ENCODE results near the gene BHLHA9.

BHLHA9 gene

DNA sequence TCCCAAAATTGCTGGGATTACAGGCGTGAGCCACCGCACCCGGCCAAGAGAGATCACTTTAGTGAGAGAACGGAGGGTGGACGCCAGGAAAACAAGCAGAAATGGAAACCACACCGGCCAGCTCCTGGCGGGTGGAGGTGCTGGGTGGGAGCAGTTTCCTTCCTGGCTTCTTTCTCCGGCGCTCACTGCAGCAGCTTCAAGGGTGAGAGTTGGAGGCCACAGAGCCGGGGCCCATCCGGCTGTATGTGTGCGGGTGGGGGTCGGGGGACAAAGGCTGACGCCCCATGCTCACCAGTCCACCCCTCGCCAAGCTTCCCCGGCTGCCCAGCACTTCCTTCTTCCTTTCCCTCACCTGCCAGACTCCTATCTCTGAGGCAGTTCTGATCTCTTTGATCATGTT is 13.5 kb upstream of the BHLHA9 start:
- no peak for DNase-seq (ENCODE audit: low spot score)

DNA sequence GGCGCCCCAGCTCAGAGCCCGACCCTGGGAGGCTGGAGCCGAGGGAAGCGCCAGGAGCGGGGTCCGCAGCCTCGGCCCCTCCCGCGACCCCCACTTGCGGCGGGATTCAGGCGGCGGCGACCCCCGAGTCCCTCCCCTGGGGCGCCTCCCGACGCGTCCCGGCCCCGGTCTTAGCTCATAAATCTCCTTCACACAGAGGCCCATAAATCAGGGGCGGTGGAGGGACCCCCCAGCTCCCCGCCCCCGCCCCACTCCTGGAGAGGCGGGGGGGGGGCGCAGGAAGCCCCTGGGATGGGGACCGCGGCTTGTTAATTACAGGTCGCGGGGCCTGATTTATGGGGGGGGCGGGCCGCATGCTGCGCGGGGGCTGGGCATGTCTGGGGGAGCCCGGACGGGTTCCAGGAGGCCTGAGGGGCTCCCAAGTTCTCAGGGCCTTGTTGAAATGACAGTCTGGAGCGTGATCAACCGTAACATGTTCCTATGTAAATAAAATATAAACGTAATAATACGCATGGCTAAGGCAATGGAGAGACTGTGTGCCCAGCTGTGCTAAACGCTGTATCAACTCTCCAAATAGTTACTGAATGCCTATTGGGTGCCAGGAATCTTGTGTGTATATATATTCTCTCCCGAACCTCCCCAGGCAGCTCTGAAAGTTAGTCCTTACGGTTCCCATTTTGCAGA is 10.0 kb upstream of the BHLHA9 start:
- no peak for DNase-seq (ENCODE audit: low spot score)

DNA sequence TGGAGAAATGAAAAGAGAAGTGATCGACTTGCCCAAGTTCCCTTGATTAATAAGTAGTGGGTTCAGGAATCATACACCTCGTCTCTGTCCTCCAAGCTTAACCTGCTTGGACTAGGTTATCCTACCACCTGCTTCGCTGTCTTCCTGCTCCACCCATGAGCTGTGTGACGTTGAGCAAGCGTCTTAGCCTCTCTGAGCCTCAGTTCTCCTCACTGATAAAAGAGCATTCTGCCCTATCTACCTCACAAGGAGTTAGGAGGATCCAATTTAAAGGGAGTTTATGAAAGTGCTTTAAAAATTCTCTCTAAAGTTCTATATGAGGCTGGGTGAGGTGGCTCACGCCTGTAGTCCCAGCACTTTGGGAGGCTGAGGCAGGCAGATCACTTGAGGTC is 9.5 kb upstream of the BHLHA9 start:
- no peak for DNase-seq (ENCODE audit: low spot score)

DNA sequence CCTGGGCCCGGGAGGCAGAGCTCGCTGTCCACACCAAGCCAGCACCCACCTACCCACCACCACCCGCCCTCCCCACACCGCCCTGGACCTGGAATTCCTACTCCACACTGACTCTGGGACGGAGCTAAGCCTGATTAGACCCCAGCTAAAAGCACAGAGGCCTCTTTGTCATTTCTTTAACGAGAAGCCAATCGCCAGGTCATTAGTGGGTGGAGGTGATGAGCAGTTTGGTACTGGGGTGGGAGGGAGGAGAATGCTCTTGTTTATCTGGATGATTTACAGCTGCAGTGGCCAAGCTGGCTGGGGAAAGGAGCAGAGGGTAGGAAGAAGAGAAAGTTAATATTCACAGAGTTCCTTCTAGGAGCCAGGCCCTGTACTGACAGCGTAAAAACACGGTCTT is 6.0 kb upstream of the BHLHA9 start:
- no peak for DNase-seq (ENCODE audit: low spot score)

DNA sequence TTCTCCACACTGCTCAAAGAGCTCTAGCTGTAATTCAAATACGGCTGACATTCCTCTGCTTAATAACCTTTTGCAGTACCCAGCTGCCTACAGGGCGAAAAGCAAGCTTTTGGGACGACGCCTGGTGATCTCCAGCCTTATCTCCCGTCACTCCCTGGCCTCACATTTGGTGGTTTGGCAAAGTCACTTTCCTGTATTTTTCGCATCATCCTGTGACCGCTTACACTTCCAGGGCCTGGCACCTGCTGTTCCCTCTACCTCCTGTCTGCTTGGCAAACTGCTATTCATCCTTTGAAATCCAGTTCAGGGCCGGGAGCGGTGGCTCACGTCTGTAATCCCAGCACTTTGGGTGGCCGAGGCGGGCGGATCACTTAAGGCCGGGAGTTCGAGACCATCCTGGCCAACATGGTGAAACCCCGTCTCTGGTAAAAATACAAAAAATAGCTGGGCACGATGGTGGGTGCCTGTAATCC is 2.7 kb upstream of the BHLHA9 start:
- no peak for DNase-seq (ENCODE audit: low spot score)

DNA sequence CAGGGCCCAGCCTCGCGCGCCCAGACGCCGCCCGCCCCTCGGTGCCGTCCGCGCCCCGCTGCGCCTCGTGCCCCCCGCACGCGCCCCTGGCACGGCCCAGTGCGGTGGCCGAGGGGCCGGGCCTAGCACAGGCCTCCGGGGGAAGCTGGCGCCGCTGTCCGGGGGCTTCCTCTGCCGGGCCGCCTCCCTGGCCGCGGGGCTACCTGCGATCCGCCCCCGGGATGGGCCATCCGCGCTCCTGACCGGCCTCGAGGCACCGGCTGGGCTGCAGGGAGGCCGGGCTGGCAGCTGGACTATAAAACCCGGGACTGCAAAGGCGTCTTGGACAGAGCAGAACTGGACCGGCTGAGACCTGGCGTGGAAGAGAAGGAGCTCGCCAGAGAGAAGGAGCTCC is 783 bp downstream of the BHLHA9 start:
- no peak for DNase-seq (ENCODE audit: low spot score)

DNA sequence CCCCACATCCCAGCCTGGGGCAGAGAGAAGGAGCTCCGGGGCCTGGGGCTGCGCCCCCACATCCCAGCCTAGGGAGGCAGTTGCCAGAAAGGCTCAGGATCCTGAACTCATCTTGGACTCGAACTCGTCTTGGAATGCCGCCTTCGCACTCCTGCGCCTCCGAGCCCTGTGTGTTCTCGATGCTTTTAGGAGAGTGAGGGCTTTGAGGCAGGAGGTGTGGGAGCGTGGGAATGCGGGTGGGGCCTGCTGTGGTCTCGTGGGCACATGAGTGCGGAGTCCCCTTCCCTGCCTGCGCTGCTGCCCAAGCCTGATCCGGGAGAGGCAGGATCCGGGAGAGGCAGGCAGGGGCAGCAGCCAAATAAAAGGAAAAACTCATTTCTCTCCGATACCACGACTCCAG is 1.2 kb downstream of the BHLHA9 start:
- no peak for DNase-seq (ENCODE audit: low spot score)

DNA sequence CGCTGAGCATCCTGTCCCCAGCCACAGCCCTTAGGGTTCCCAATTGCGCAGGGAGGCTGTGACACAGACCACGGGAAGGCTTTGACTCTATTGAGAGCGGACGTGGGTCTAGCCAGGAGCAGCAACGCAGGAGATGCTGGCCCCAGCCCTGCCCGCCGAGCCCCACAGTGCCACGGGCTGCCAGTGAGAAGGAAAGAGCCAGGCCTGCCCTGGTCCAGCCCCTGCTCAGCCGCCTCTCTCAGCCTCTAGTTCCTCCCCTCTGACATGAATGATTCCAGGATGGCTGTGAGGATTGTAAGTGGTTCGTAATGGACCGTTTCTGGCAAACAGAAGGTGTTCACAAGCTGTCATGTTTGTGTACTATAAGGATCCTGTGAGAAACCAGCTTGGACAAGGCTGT is 2.5 kb downstream of the BHLHA9 start:
- DNase-seq (ENCODE audit: low spot score), result no peak

DNA sequence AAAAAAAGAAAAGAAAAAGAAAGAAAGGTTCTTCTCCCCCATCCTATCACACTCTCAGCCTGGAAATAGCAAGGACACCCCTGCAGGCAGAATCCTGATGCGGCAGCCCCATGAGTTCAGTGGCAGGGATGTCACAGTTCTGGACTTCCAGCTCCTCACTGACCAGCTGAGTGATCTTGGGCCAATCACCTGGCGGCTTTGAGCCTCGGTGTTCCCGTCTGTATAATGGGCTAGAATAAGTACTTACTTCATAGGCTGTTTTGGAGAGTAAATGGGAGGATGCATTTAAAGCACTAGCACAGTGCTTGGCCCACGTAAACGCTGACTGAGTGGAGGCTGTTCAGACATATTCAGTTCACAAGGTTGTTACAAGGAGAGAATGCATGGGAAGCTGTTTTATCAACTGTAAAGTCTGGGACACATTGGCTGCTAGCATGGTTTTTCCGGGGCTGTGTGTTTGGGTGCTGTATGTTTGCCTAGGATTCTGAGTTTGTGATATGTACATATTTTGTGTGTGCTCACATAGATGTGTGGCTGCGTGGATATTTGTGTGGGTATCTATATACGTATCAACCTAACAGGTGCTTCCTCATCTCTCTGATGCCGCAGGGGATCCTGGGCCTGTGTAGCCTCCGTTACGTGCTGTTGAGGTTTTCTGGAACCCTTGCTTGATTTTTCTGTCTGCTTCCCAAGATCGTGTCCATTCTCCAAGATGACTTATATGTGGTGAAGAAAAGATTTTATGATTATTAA is 3.4 kb downstream of the BHLHA9 start:
- no peak for DNase-seq (ENCODE audit: low spot score)

DNA sequence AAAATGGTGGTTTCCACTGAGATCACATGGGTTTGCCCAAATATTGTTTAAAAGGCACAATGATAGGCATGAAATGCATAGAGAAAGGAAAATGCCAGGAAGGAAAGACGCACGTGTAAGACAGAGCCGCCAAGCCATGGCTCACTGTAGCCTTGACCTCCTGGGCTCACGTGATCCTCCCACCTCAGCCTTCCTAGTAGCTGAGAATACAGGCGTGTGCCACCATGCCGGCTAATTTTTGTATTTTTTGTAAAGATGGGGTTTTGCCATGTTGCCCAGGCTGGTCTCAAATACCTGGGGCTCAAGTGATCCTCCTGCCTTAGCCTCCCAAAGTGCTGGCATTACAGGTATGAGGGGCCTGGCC is 4.0 kb downstream of the BHLHA9 start:
- no peak for DNase-seq (ENCODE audit: low spot score)

DNA sequence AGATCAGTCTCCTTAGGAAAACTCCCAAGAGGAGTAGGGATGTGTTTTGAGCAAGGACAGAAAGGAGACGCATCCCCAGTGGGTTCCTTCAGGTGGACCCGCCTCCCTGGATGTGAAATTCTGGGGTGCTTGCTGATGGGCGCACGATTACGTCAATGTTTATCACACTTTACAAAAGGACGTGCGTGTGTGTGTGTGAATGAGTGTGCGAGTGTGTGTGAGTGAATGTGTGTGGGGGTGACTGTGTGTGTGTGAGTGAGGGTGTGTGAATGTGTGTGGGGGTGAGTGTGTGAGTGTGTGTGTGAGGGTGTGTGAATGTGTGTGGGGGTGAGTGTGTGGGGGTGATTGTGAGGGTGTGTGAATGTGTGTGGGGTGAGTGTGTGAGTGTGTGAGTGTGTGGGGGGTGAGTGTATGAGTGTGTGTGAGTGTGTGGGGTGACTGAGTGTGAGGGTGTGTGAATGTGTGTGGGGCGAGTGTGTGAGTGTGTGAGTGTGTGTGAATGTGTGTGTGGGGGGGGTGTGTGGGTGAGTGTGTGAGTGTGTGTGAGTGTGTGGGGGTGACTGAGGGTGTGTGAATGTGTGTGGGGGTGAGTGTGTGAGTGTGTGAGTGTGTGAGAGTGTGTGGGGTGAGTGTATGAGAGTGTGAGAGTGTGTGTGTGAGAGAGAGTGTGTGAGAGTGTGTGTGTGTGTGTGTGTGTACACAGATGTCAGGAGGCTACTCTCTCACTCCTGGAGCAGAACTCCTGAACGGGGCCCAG is 5.1 kb downstream of the BHLHA9 start:
- no peak for DNase-seq (ENCODE audit: low spot score)

DNA sequence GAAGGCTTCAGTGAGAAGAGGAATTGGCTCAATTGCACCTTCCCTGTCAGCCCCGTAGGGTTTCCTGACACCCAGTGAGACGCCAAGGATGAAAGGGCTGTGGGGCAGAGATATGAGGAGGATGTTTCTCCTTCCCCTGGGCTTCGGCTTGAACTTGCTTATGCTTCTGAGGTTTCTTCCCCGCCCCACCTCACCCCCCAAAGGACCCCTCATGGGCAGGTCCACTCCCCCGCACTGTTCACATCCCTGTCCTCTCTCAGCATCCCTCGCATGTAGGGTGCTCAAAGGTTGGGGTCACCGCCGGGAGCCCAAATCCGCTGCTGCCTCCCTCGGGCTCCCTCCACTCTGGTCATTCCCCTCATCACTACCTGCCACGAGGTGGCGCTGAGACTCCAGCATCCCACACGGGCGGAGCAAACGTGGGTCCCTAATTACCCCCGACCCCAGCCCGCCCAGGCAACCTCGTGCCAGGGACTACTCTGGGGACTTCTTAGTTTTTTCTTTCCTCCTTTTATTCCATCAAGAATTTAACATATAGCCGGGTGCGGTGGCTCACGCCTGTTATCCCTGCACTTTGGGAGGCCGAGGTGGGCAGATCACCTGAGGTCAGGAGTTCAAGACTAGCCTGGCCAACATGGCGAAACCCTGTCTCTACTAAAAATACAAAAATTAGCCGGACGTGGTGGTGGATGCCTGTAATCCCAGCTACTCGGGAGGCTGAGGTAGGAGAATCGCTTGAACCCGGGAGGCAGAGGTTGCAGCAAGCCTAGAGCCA is 5.9 kb downstream of the BHLHA9 start:
- DNase-seq (ENCODE audit: low spot score), result peak; percentile 81

DNA sequence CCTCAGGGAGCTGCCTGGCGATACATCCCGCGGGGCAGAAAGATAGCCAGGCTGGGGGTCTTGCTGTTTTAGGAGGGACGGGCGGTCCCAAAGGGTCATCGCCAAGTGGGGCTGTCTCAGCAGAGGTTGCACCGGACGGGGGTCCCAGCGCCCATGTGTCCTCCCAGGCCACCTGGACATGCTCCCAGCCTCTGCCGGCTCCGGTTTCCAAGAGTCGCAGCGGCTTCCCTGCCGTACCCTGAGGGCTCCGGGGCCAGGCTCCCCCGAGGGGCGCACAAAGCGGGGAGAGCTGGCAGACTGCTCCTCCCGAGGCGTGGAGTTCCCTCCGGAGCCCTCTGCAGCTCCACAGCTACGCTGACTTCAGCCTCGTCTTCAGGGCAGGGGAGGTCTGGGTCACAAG is 10.4 kb downstream of the BHLHA9 start:
- no peak for DNase-seq (ENCODE audit: low spot score)

DNA sequence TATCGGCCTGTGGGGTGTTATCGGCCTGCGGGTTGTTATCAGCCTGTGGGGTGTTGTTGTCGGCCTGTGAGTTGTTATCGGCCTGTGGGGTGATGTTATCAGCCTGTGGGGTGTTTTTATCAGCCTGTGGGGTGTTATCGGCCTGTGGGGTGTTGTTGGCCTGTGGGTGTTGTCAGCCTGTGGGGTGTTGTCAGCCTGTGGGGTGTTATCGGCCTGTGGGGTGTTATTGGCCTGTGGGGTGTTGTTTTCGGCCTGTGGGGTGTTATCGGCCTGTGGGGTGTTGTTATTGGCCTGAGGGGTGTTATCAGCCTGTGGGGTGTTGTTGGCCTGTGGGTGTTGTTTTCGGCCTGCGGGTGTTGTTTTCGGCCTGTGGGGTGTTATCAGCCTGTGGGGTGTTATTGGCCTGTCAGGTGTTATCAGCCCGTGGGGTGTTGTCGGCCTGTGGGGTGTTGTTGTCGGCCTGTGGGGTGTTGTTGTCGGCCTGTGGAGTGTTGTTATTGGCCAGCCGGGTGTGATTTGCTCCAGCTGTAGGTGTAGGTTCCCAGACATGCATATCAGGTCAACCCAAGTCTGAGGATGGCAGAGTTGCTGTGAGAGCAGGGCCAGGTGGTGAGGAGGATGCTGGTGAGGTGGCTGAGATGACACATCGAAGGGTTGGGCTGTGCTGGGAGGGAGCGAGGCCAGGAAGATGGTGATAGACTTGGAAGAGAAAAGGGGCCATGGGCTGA is 16.3 kb downstream of the BHLHA9 start:
- DNase-seq (ENCODE audit: low spot score), result no peak

DNA sequence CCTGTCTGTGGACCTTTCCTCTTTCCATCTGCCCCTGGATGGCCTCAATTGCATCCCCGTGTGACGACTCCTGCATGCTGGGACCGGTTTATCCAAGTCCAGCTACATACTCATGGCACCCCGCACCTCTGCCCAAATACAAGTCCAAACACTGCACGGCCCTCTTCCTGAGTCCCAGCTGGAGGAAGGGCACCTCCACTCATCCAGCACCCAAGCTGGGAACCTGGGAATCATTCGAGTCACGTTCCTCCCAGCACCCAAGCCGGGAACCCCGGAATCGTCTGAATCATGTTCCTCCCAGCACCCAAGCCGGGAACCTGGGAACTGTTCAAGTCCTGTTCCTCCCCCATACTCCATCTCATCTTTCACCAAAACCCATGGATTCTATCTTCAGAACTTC is 19.5 kb downstream of the BHLHA9 start:
- no peak for DNase-seq (ENCODE audit: low spot score)

DNA sequence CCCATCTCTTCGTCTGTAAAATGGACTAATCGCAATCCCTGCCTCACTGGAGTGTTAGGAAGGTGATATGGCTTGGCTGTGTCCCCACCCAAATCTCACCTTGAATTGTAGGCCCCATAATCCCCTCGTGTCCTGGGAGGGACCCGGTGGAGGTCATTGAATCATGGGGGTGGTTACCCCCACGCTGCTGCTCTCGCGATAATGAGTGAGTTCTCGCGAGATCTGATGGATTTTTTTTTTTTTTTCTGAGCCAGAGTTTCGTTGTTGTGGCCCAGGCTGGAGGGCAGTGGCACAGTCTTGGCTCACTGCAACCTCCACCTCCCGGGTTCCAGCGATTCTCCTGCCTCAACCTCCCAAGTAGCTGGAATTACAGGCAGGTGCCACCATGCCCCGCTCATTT is 20.4 kb downstream of the BHLHA9 start:
- DNase-seq (ENCODE audit: low spot score), result no peak

DNA sequence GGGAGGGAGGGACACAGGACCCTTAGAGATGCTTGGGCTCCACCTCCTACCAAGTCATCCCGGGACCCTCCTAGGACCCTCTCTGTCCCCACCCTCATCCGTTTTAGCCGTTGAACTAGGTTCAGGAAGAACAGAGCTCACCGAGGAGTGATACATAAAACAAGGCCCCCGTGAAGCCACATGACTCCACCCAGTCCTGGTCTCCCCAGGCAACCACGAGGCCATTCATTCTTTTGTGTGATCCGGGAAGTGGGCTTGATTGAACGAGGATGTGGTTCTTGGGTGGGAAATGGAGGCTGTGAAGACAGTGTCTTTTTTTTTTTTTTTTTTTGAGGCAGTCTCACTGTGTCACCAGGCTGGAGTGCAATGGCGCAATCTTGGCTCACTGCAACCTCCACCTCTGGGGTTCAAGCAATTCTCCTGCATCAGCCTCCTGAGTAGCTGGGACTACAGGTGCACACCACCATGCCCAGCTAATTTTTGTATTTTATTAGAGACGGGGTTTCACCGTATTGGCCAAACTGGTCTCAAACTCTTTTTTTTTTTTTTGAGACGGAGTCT is 24.0 kb downstream of the BHLHA9 start:
- no peak for DNase-seq (ENCODE audit: low spot score)

DNA sequence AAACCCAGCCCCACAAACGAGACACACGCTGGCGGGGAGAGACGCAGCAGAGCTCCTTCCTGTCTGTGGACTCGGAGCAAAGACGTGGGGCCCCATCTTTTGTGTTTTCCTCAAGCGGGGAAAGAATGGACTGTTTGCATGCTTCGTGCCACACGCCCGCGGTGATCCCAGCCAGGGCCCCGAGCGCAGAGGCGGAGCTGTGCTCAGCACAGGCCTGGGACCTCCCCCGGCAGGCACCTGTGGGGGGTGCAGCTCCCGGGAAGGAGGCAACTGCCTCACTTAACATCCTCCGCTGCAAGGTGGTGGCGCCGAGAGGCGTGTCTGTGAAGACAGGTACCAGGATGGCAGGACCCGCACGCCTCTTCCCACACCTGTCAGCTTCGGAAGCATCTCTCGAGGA is 28.4 kb downstream of the BHLHA9 start:
- DNase-seq (ENCODE audit: low spot score), result no peak

DNA sequence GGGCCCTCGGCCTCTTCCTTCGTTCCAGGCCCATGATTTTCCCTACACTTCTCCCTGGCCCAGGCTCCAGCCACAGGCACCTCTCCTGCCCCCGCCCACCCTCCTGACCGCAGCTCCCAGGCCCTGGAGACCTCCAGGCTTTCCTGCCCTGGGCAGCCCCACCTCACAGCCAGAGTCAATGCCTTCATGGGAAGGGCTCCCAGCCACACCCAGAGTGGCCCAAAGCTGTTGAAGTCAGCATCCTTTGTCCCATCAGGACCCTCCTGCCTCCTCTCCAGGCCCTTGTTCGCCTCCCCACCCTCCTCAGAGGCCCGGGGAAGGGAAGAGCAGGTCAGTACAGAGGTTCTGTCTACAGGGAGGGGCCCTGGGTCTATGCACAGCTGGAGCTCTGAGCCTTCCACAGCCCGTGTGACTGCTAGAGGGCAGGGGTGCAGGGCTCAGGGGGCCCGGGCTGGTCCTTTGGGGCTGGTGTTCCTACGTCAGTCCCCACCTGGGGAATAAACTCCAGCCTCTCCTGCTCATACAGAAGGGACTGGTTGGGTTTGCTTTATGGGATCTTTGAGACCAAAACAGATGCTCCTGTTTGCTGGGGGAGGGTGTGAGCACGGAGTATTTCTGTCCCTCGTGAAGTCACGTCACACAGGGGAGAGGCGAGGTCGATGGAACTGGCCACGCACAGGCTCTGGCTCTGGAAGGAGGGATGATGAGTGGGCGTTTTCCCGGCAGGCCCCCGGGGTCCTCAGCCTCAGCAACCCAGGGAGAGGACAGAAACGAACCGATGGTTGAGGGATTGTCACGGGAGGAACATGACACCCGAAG is 29.5 kb downstream of the BHLHA9 start:
- no peak for DNase-seq (ENCODE audit: low spot score)

DNA sequence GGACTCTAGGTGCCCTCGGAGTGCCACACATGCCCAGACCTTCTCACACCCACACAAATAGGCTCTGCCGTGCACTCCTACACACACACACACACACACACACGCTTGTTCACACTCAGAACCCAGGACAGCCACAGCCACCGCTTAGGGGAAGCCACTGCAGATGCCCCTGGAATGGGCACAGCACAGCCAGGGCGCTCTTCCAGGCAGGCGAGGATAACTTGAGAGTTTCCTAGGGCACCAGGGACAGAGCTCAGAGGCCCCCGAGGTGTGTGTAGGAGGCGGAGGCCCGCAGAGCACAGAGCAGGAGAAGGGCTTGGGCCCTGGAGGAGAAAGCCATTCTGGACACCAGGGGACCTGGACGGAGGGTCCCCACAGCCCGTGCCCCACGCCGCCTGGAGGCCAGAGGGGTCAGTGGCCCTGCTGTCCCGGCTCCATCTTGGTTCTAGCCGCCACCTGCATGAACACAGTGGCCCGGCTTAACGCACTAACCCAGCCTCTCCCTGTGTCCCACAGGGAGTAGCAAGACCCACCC is 30.2 kb downstream of the BHLHA9 start:
- no peak for DNase-seq (ENCODE audit: low spot score)

All from AG08396 (cell line).